ENCODE results near the gene BAZ2B. TPM values are rescaled to one million over a fixed set of nuclear protein-coding genes. Genes with fewer than 3 reads are reported as not detected.

The BAZ2B gene
- total and polyA plus RNA-seq, 2 of the 13 experiments (the other 11 are each of a cell fraction or from before 2014, with no cell fraction given): 14.0 to 15.1 TPM

- TF ChIP-seq PAXIP1 (CRISPR knock-in tag; conservative IDR thresholded peaks at IDR 0.05) (no peak), ZNF143 (CRISPR knock-in tag; IDR thresholded peaks at IDR 0.05) (no peak), ZNF180 (CRISPR knock-in tag; IDR thresholded peaks at IDR 0.05; ENCODE audit: borderline replicate concordance, low read depth) (no peak), MEIS1 (CRISPR knock-in tag; IDR thresholded peaks at IDR 0.05; ENCODE audit: borderline replicate concordance) (no peak), ESRRA (CRISPR knock-in tag; IDR thresholded peaks at IDR 0.05; ENCODE audit: low read depth) (no peak)
Measured at GRCh38 chr2:159444754-159445153, 171.6 kb downstream of the BAZ2B start (continued).

- Histone ChIP-seq H3K9me3 (ENCODE audit: low read length) (no peaks in the 10 kb centered on the region), H2AFZ (ENCODE audit: low read length) (no peak overlapping the region), H3K36me3 (replicated peaks in 1 of 2; ENCODE audit: control insufficient read depth in 1 of 2, insufficient read depth in 2 of 2, low read length in 2 of 2) (peaks cover 0 to 15% of the 10 kb centered on the region in 2 experiments; a peak in 3 of 5 replicates), H3K4me3 (replicated peaks in 1 of 3; ENCODE audit: insufficient read depth in 1 of 3, low read depth in 2 of 3, low read length in 3 of 3) (no peak overlapping the region), H3K4me2 (ENCODE audit: low read depth, low read length) (no peak overlapping the region), H3K9ac (ENCODE audit: insufficient read depth, low read depth, low read length) (no peak overlapping the region), H3K27ac (ENCODE audit: extremely low read length, insufficient read depth, low read length) (no peak overlapping the region), H3K27me3 (ENCODE audit: control insufficient read depth in 1 of 2, insufficient read depth in 2 of 2, low read length in 2 of 2) (no peaks in the 10 kb centered on the region), H3K4me1 (ENCODE audit: insufficient read depth, low read length) (no peaks in the 10 kb centered on the region), H4K20me1 (ENCODE audit: insufficient read depth, low read length) (no peaks in the 10 kb centered on the region), H3K79me2 (ENCODE audit: insufficient read depth, low read length) (no peaks in the 10 kb centered on the region)
- POLR2A ChIA-PET: no interaction called here
- no peak for FAIRE-seq
- no TSS peak for BruUV-seq (replicated peaks)
- intact Hi-C loops (cut with micrococcal nuclease; ENCODE audit: unreplicated experiment) (no loop called here), in situ Hi-C loops (cut with HindIII; ENCODE audit: extremely low pct_ligation_motif_present, low pct_unique_long_range_greater_than_20kb) (no loop called here)
- no peak for ATAC-seq
- CTCF ChIA-PET (ENCODE audit: low intra/inter-chr PET ratio, low total read pairs): no interaction called here
- 94% methylated on average over 2 of the region's 2 CpGs for WGBS (ENCODE audit: low lambda C conversion rate)
- no peak for DNase-seq (ENCODE audit: low spot score)
- no peak for TF ChIP-seq MXD3 (CRISPR knock-in tag; IDR thresholded peaks at IDR 0.05)
Measured at GRCh38 chr2:159442159-159442852, 174.0 kb downstream of the BAZ2B start.
